ENCODE data around the gene PHACTR2. TPM values are rescaled to one million over a fixed set of nuclear protein-coding genes. Genes with fewer than 3 reads are reported as not detected.
"Not testable (repeated sequence)": the region's sequence is repeated elsewhere in the genome, so short reads cannot be mapped to it uniquely, and the experiment has no call there.

Gene PHACTR2
- total RNA-seq, 4 donors from 2014 or later = 76.2 to 110 (median 98.2) TPM

GRCh38 chr6:143637691-143638090, 40.1 kb upstream of the PHACTR2 start:
- no peaks in the 10 kb centered on the region for H3K4me1 ChIP-seq
- WGBS, 2 donors = 66 to 74% methylated on average over 3 of the region's 3 CpGs
- H3K27ac ChIP-seq = no peak overlapping the region
- no peaks in the 10 kb centered on the region for H3K9me3 ChIP-seq
- no peak overlapping the region for H3K4me3 ChIP-seq
- H3K27me3 ChIP-seq = no peaks in the 10 kb centered on the region
- TF ChIP-seq POLR2A (IDR thresholded peaks at IDR 0.05) (no peak), EP300 (IDR thresholded peaks at IDR 0.05) (no peak)
- TF ChIP-seq, protein P1, sequence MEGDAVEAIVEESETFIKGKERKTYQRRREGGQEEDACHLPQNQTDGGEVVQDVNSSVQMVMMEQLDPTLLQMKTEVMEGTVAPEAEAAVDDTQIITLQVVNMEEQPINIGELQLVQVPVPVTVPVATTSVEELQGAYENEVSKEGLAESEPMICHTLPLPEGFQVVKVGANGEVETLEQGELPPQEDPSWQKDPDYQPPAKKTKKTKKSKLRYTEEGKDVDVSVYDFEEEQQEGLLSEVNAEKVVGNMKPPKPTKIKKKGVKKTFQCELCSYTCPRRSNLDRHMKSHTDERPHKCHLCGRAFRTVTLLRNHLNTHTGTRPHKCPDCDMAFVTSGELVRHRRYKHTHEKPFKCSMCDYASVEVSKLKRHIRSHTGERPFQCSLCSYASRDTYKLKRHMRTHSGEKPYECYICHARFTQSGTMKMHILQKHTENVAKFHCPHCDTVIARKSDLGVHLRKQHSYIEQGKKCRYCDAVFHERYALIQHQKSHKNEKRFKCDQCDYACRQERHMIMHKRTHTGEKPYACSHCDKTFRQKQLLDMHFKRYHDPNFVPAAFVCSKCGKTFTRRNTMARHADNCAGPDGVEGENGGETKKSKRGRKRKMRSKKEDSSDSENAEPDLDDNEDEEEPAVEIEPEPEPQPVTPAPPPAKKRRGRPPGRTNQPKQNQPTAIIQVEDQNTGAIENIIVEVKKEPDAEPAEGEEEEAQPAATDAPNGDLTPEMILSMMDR (IDR thresholded peaks at IDR 0.05) = no peak
- no peaks in the 10 kb centered on the region for H3K36me3 ChIP-seq
- DNase-seq (ENCODE audit: low spot score in 2 of 2) = no peak

- 70 to 81% methylated on average over 2 of the region's 2 CpGs for WGBS, 2 donors
- Histone ChIP-seq H3K27ac (no peak overlapping the region), H3K27me3 (no peaks in the 10 kb centered on the region), H3K36me3 (no peaks in the 10 kb centered on the region), H3K4me1 (no peaks in the 10 kb centered on the region), H3K4me3 (no peak overlapping the region), H3K9me3 (no peaks in the 10 kb centered on the region)
- DNase-seq (ENCODE audit: low spot score in 2 of 2) = no peak
- no peak for TF ChIP-seq EP300 (IDR thresholded peaks at IDR 0.05)
- TF ChIP-seq, protein P1 (IDR thresholded peaks at IDR 0.05) = no peak
- no peak for TF ChIP-seq POLR2A (IDR thresholded peaks at IDR 0.05)
Measured at GRCh38 chr6:143642403-143642802, 35.4 kb upstream of the PHACTR2 start.

DNA sequence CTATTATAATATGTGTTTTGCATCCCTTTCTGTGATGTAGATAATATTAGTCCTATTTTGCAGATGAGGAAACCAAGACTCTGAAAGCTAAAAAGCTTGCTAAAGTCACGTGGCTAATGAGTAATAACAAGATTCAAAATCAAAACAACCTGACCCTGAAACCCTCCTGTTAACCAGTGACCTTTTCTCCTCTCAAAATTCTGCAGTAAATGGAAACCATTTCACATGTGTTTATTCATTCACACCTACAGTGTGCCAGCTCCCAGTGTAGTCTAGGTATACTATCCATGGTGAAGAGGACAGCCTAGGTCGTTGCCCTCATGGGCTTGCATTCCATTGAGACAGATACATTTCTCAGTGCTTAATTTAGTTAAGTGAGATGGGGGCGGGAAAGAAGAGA, 30.6 kb upstream of the PHACTR2 start:
- H3K36me3 ChIP-seq = no peaks in the 10 kb centered on the region
- 64 to 82% methylated on average over 3 of the region's 3 CpGs for WGBS, 2 donors
- TF ChIP-seq, protein P1 (IDR thresholded peaks at IDR 0.05) = no peak
- no peak for TF ChIP-seq POLR2A (IDR thresholded peaks at IDR 0.05)
- no peak for TF ChIP-seq EP300 (IDR thresholded peaks at IDR 0.05)
- no peak overlapping the region for H3K4me3 ChIP-seq
- no peak overlapping the region for H3K27ac ChIP-seq
- no peaks in the 10 kb centered on the region for H3K27me3 ChIP-seq
- no peaks in the 10 kb centered on the region for H3K4me1 ChIP-seq
- no peak for DNase-seq (ENCODE audit: low spot score in 2 of 2)
- no peaks in the 10 kb centered on the region for H3K9me3 ChIP-seq

DNA sequence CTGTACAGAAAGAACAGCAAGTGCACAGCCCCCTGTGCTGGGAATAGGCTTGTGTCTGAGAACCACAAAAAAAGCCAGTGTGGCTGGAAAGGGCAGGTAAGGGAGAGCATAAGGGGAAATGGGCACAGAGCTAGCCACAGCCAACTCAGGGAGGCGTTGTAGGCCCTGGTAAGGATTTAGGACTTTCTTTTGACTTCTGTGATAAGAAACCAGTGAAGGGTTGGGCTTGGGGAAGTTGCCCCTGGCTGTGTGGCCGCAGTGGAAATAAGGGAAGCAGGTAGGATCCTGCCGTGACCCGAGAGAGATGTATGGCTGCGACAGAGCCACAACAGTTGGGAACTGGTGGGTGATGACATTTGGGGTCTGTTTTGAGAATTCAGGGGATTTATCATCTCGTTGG, 30.0 kb upstream of the PHACTR2 start:
- TF ChIP-seq EP300 (IDR thresholded peaks at IDR 0.05) (no peak), POLR2A (IDR thresholded peaks at IDR 0.05) (no peak)
- TF ChIP-seq, protein P1 (IDR thresholded peaks at IDR 0.05) = no peak
- H3K27me3 ChIP-seq = no peaks in the 10 kb centered on the region
- DNase-seq (ENCODE audit: low spot score in 2 of 2) = no peak
- H3K4me3 ChIP-seq = no peak overlapping the region
- H3K4me1 ChIP-seq = no peaks in the 10 kb centered on the region
- H3K9me3 ChIP-seq = no peaks in the 10 kb centered on the region
- H3K36me3 ChIP-seq = no peaks in the 10 kb centered on the region
- WGBS, 2 donors = 75 to 83% methylated on average over 6 of the region's 6 CpGs
- no peak overlapping the region for H3K27ac ChIP-seq

GRCh38 chr6:143649319-143649718, 28.4 kb upstream of the PHACTR2 start:
- WGBS, 2 donors = 94 to 97% methylated on average over 1 of the region's 1 CpG
- not testable (repeated sequence) for H3K4me3 ChIP-seq; H3K27me3 ChIP-seq; DNase-seq (ENCODE audit: low spot score in 2 of 2); H3K9me3 ChIP-seq; H3K36me3 ChIP-seq; H3K27ac ChIP-seq; H3K4me1 ChIP-seq

- not testable (repeated sequence) for H3K27ac ChIP-seq; DNase-seq (ENCODE audit: low spot score in 2 of 2); H3K27me3 ChIP-seq; H3K4me1 ChIP-seq; H3K9me3 ChIP-seq; H3K4me3 ChIP-seq; H3K36me3 ChIP-seq
- 96 to 100% methylated on average over 4 of the region's 4 CpGs for WGBS, 2 donors
Measured at GRCh38 chr6:143651328-143651727, 26.4 kb upstream of the PHACTR2 start.

Data from tibial nerve (tissue), 4 donors.